Activated CD8-positive, alpha-beta memory T cell treated with anti-CD3 and anti-CD28 coated beads for 1 hour (primary cell): ENCODE measurements around the gene AMPD1.

Experiments
- DNase-seq, 2 donors: peaks; one replicate each; pipeline ENCODE4 v3.0.0-alpha.2; 2020; ENCODE audit warnings: low read depth in 1 of 2; ENCODE audit errors: extremely low read depth in 1 of 2

Gene AMPD1

DNA sequence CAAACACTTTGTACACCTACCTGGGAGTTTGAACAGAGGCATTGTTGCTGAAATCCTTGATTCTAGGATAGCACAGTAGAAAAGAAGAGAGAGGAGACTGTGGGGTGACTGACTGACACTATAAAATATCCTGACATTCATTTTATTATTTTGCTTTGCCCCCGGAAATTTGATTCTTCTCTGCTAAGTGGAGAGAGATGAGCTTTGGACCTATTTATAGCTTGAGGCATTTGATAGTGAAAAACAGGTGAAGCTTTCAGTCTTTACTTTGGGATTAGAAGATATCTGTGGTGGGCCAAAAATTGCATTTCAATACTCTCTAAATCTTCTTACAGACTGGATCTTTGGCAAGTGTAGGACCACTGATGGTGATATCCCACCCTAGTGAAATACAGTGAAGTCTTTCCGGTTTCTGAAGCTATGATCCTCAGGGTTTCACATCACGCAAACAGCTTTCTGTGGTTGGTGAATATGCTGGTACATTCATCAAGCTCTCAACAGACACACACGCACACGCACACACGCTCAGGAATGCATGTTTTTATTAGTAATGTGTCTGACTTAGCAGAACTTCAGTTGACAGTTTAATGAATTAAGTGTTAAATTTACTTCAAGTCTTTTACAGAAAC lies at the start of gene AMPD1:
Gene AMPD1 (minus strand): TSS at position 117 of the 629 bp plus-strand sequence. CDS start 75 bp downstream, at position 42.
- no peak for DNase-seq

DNA sequence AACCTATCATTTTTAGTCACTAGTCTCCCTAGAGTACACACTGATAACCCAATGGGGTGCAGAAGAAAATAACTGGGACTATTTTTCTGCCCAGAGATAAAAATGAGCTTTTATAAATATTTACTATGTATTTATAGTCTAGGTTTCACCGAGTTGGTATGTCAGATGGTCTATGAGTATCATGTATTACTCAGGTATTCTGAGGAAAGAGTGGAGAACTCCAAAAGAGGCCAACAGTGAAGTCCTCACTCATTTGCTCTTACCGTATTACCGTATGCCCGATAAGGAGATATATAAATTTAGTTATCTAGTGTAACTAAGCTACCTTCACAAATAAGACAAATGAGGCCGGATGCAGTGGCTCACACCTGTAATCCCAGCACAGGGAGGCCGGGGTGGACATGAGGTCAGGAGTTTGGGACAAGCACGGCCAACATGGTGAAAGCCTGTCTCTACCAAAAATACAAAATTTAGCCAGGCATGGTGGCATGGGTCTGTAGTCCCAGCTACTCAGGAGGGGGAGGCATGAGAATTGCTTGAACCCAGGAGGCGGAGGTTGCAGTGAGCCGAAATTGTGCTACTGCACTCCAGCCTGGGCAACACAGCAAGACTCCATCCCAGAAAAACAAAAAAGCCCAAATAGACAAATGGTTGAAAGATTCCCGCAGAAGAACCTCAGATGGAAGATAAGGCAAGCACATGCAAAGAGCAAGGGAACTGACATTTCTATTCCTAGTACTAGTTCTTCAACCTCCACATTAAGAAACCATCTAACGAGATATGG lies 46.8 kb upstream of the AMPD1 start:
- no peak for DNase-seq

DNA sequence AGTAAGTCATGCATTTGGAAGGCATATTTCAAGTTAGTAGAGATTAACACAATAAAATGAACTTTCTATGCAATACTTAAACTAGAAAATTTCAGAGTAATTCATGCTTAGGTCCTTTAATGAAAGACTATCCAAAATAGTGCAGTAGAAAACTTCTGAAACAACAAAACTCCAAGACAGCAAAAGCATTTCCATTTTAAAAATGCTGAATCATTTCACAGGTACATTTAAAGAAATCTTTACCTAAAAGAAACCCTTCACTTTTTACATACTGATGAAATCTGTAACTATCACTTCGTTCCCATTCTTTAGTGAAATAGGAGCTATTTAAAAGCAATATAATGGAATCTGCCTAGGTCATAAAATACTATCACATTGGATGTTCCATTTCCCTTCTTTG lies 45.0 kb upstream of the AMPD1 start:
- no peak for DNase-seq

DNA sequence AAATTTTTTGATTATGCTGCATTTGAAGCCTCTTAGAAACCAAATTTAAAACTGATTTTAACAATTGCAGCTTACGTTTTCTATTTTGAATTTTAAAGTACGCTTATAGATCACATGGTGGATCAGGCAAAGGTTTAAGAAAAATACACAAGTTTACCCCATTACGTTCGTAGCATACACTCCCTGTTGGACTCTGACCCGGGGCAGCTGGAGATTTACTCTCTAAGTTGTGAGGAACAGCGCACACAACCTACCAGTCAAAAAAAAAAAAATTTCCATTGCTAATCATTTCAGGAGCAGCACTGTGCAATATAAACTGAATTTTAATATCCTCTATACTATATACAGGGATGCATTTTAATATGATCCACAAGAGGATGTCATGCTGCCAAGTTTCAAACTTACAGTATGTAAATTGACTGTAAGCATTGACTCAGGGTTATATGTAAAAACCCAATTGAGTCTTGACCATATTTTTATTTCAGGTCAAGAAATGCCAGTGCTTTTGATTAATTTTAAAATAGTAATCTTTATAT lies 42.0 kb upstream of the AMPD1 start:
- DNase-seq, result no peak

DNA sequence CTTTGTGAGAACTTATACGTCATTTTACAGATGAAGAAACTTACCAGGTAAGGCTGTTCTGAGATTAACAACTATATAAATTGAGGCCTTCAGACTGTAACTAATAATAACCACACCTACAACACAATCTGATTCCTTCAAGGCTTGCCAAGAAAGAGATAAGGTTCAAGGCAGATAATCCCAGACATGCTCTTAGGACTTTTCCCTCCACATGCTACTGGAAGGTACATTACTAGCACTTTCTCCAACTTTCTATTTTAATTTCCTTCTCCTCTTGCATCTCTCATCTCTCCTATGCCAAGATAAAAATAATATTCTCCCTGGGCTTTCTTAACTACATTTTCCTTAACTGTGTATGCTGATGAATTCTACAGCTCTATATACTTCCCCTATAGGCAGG lies 40.1 kb upstream of the AMPD1 start:
- DNase-seq, result no peak

- DNase-seq, result no peak
Measured at GRCh38 chr1:114729782-114730181, 34.4 kb upstream of the AMPD1 start.

DNA sequence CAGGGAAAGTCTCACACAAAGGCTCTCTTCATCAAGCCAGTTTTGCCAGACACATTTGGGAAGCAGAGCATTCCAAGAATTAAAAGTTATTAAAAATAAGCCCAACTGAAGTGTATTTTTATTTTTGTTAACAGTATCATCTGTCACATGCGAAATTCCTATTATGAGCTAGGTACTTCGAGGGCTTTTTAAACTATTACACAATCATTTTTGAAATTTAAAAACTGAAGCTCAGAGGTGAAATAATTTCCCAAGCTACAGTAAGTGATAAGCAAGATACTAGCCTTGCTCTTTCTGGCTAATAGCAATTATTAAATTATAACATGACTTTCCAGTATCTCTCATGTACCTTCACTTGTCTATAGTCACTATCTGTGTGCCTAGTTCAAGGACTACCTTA lies 33.2 kb upstream of the AMPD1 start:
- DNase-seq, result no peak

DNA sequence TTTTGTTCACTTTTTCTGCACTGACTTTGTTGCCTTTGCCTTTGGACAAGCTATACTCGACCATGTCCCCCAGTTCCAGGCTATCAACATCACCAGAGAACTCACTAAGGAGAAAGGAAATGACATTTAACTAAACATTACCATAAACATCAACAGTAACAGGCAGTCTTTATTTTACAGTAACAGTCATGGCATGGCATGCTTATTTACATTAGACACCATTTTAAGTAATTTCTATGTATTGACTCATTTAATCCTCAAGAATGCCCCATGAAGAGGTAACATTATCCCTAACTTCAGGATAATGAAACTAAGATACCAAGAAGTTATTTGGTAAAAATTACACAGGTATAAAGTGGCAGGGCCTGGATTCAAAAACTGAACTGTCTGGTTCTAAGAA lies 29.9 kb upstream of the AMPD1 start:
- no peak for DNase-seq

DNA sequence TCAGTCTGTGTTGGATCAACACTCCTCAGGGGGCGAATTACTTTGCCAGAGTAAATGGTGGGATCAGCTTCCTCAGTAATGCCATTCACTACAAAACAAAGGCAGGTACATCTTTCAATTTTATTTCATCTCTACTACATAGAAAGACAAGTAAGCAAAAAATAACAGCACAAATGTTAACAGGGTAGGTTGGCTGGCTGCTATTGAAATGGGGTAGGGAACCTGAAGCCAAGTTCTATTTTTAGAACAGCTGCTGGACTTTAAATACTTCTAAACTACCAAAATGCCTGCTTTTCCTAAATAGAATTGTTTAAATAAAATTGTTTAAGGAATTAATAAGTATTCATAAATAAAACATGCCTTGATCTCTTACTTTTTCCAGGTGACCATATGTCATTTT lies 28.6 kb upstream of the AMPD1 start:
- no peak for DNase-seq

GRCh38 chr1:114723457-114723856 lies 28.1 kb upstream of the AMPD1 start:
- no peak for DNase-seq

- no peak for DNase-seq
Measured at GRCh38 chr1:114720492-114720891, 25.1 kb upstream of the AMPD1 start.

DNA sequence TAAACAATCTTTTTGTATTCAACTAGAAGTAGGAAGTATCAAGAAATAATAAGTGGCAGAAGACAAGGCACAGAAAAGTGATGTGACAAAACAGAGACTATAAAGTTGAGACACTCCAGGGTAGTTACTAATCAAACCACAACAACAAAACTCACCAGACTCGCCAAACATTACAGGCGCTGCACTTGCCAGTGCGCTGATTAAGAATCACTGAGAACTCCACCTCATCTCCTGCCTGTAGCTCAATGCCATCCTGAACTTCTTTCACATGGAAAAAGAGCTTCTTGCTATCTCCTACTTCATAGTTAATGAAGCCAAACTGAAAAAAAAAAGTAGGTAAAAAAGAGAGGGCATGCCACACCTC lies 24.1 kb upstream of the AMPD1 start:
- no peak for DNase-seq

- no peak for DNase-seq
Measured at GRCh38 chr1:114718661-114719423, 23.5 kb upstream of the AMPD1 start.

- DNase-seq, result peak; percentile 85 to 97
Measured at GRCh38 chr1:114716304-114717170, 21.2 kb upstream of the AMPD1 start, which contains the start of gene NRAS. Gene NRAS, minus strand, starts transcription at chr1:114716771. Its CDS starts 611 bp downstream, at chr1:114716160.

DNA sequence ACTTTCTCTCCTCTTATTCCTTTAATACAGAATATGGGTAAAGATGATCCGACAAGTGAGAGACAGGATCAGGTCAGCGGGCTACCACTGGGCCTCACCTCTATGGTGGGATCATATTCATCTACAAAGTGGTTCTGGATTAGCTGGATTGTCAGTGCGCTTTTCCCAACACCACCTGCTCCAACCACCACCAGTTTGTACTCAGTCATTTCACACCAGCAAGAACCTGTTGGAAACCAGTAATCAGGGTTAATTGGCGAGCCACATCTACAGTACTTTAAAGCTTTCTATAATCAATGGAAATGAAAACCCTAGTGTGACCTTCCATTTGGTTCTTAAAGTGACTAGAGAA lies 20.6 kb upstream of the AMPD1 start:
- no peak for DNase-seq

DNA sequence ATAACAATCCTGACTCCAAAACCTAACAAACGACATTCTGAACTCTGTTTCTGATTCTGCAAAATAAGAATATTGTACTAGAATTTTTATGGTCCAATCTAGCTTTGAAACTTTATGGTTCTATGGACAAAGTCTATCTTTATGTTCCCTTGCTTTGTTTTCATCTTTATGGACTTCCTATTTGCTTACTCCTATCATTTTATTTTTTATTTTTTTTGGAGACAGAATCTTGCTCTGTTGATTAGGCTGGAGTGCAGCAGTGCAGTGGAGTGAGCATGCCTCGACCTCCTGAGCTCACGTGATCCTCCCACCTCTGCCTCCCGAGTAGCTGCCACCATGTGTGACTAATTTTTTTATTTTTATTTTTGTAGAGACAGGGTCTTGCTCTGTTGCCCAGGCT lies 17.6 kb upstream of the AMPD1 start:
- no peak for DNase-seq

GRCh38 chr1:114710360-114710759 lies 15.0 kb upstream of the AMPD1 start:
- DNase-seq, result no peak

- no peak for DNase-seq
Measured at GRCh38 chr1:114707604-114708003, 12.3 kb upstream of the AMPD1 start.

- no peak for DNase-seq
Measured at GRCh38 chr1:114703242-114703641, 7.9 kb upstream of the AMPD1 start.

DNA sequence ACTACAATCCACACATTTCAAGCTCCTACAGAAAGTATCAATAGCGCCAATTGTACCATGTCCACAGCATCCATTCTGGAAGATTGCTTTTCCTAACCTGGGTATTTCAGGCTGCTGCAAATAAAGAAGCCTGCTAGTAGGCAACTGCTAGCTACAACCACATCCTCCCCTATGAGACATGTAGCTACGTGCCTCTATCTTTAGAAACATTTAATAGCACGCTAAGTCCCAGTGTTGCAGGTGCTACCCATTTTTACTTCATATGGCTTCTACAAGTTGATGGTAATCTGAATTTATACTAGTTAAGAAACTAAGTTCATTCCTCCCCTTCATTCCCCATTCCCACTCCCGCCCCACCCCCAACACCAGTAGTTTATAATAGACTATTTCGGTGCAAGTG lies 7.4 kb upstream of the AMPD1 start:
- no peak for DNase-seq

DNA sequence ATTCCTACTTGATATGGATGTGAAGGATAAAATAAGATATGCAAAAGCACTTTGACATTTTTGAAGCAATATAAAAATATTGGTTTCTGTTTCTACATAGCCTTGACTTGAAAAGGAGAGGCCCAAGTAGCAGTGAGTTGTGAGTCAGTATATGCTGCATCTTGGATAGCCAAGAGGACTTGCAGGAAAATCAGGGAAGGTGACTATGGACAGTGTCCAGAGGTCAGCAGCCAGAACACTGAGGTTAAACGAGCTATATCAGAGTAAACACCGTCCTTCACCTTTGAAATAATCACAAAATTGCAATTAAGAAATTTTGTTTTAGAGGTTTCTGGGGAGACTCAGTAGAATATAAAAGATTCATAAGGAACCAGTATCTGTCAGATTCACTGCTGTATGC lies 6.6 kb upstream of the AMPD1 start:
- DNase-seq, result no peak
